ENCODE data around the gene SPAG4.

SPAG4 gene

DNA sequence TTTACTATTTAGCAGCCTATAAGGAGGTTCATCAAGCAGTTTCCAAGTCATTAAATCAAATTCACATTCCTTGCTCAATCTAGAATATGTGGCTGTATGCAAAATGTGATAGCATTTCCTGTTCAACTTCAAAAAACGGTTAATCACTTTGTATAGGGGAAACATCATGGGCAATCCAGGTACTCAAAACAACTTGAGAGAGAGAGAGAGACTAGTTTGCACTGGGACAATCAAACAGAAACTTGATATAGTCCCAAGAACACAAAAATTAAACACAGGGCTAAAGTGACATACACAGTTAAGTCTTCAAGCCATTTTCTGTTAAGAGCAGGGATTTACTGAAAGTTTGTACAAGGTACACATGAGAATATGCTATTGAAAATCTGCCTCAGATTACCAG lies 41.6 kb downstream of the SPAG4 start:
- DNase-seq (ENCODE audit: low read depth in 2 of 2) = no peak

- peak in 1 of 2 donors; percentile 13 for DNase-seq (ENCODE audit: low read depth in 2 of 2)
These were observed 44.7 kb downstream of the SPAG4 start for GRCh38 chr20:35660122-35660937.

- DNase-seq (ENCODE audit: low read depth in 2 of 2) = no peak
These were observed 45.4 kb downstream of the SPAG4 start for GRCh38 chr20:35661053-35661452.

- DNase-seq (ENCODE audit: low read depth in 2 of 2) = no peak
These were observed 46.3 kb downstream of the SPAG4 start for GRCh38 chr20:35661908-35662307.

DNA sequence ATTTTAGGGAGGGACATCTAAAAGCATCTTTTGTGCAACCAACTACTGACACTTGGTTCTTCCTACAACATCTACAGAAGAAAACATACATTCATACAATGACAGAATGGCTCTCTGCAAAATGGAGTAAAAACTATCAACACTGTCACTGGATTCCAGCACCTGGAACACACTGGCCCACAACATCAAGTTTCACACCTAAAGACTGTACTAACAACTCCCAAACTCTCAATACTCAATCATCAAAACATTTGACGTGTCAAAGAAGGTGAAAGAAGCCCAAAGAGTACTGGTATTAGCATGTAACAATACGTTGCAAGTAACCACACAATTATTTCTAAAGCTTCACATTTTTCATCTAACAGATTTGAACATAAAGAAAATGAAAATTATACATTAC lies 46.9 kb downstream of the SPAG4 start:
- DNase-seq (ENCODE audit: low read depth in 2 of 2) = no peak

DNA sequence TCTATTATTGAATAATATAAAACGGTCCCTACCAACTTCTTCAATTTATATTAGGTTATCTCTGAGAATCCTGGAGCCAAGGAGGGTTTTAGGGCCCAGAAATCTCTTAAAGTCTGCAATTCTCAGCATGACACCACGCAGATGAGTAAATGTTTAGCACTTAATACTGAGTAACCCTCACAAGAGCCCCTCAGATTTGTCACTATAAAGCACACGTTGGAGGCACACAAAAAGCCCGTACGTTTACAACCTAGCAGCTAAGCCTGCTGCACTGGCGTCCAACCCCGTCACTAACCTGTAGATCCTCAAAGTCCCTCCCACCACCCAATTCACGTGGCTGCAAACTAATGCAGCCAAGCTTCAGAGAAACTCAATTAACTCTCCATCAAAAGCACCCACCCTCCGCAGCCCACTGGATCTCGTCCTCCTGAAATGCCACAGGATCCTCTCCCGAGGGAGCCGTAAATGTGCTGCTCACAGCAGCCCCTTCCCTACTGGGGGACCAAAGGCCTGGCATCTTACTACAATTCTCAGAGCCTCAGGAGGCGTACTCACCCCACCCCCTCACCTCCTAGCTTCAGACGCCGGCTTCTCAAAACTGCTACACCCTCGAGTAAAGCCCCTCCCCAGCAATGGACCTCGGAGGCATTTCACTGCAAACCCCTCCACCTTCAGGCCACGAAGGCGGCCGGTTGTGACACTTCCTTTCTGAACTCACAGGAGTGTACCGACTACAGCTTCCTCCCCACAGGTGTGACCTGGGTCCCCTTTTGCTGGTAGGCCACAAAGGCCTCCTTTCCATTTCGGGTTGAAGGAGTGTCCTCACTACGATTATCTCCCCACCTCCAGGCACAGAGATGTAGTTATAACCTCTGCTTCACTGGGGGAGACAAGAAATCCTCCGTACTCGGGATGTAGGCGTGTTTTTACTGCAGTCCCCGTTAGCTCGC lies 48.2 kb downstream of the SPAG4 start:
- DNase-seq (ENCODE audit: low read depth in 2 of 2) = peak; percentile 27 to 34

GRCh38 chr20:35664466-35665206 lies 49.0 kb downstream of the SPAG4 start, which contains the start of the genes CPNE1 and RBM12:
TSS of gene CPNE1 (minus strand) at chr20:35664900. CDS start at chr20:35632923, 31,977 bp downstream.
TSS of gene RBM12 (minus strand) at chr20:35664900. CDS start at chr20:35655322, 9,578 bp downstream.
- DNase-seq (ENCODE audit: low read depth in 2 of 2) = peak; percentile 87 to 88

- no peak for DNase-seq (ENCODE audit: low read depth in 2 of 2)
These were observed 50.3 kb downstream of the SPAG4 start for GRCh38 chr20:35665949-35666288.

DNA sequence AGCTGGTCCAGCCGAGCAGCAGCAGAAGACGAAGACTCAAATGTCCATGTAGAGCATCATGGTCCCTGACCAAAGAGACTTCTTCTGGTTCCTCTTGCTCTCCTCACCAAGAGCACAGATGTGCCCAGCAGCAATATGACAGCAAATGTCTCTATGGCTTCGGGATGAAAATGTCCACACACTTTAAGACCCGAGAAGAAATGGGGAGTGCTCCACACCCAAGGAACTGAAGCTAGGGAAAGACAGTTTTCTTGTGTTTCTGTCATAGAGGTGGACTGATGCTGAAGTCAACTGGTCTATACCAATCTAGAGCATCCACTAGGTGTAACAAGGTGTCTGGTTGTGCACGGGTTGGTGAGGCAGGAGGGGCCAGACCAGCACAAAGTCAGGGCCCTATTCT lies 53.6 kb downstream of the SPAG4 start:
- no peak for DNase-seq (ENCODE audit: low read depth in 2 of 2)

DNA sequence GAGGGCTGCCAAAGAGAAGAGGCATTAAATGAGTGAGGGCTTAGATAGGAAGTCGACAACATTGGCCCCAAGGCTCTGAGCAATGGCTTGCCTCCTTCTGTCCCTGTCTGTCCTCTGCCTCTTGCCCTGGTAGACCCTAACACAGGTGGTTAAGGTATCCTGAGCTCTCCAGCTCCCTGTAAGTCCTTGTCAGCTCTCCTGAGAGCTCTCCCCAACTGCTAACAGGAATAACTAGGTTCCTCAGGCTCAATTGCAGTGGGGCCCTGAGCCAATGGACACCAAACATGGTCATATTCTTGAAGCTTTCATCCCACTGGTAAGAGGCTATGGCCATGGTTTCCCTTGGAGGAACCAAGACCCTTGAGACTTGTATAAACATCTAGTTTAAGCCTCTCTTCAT lies 54.1 kb downstream of the SPAG4 start:
- no peak for DNase-seq (ENCODE audit: low read depth in 2 of 2)
